HepG2 (cell line): ENCODE data around the gene UQCR10. TPM values are rescaled to one million over a fixed set of nuclear protein-coding genes. Genes with fewer than 3 reads are reported as not detected.
A peak's percentile ranks its signal among the peaks of the same experiment; 100 is the strongest.

ENCODE experiments used
- ATAC-seq: fragments of 200-7000 bp; cut with Tn5 transposase; 3 replicates; pipeline ENCODE4 v1.9.1; 2020; ENCODE audit warnings: mild to moderate bottlenecking, moderate library complexity
- BruUV-seq: library from RNA; stranded (reverse); fragments of 400-500 nt; replicated peaks from 2 replicates; lab custom pipeline; 2021; lab: Mats Ljungman, UMichigan
- CTCF ChIA-PET: fragments of 300-600 bp; formaldehyde crosslinking; extraction: SDS; loops from one replicate; lab custom pipeline; 2021; ENCODE audit warnings: low total read pairs, inconsistent platforms, low intra/inter-chr PET ratio; lab: Yijun Ruan, JAX
- POLR2A ChIA-PET: fragments of 350-600 bp; sonication (Branson Sonifier 250); formaldehyde crosslinking; loops from one replicate; lab custom pipeline; 2020; ENCODE audit warnings: antibody characterized with exemption, inconsistent platforms; lab: Yijun Ruan, JAX
- DNase-seq: peaks from one replicate; pipeline ENCODE4 v3.0.0-alpha.2; 2015; ENCODE audit warnings: low spot score
- FAIRE-seq: peaks from 3 replicates; lab custom pipeline; 2011; peaks lifted over from hg19 to GRCh38; lab: Jason Lieb, UNC
- H2AFZ ChIP-seq: one replicate; pipeline ENCODE4 v1.6.1; 2011; ENCODE audit warnings: low read length, inconsistent platforms
- H3K27ac ChIP-seq: fragments of 300-600 bp; 3 replicates; pipeline ENCODE4 v1.8.0; 2011; ENCODE audit warnings: mixed run types, mild to moderate bottlenecking, mixed read lengths, low read length, inconsistent platforms; ENCODE audit not compliant: insufficient read depth; ENCODE audit errors: extremely low read length
- H3K27me3 ChIP-seq, 2 experiments: fragments of 200-600 bp in 1 of 2; 2 replicates in 1 of 2; 3 replicates in 1 of 2; pipeline versions ENCODE4 v1.6.0 to v1.8.0; 2011; ENCODE audit warnings: low read length in 2 of 2, mild to moderate bottlenecking in 2 of 2, moderate library complexity in 2 of 2, inconsistent platforms in 1 of 2; ENCODE audit not compliant: insufficient read depth in 2 of 2, control insufficient read depth in 1 of 2
- H3K36me3 ChIP-seq, 2 experiments: fragments of 200-600 bp in 1 of 2; replicated peaks in 1 of 2; 2 replicates in 1 of 2; 3 replicates in 1 of 2; pipeline versions ENCODE4 v1.5.1 to v1.8.0; 2011; ENCODE audit warnings: low read length in 2 of 2, inconsistent platforms in 1 of 2; ENCODE audit not compliant: insufficient read depth in 2 of 2, control insufficient read depth in 1 of 2
- H3K4me1 ChIP-seq: 2 replicates; pipeline ENCODE4 v1.5.1; 2012; ENCODE audit warnings: low read length, inconsistent platforms; ENCODE audit not compliant: insufficient read depth
- H3K4me2 ChIP-seq: 2 replicates; pipeline ENCODE4 v1.6.0; 2011; ENCODE audit warnings: low read depth, low read length, inconsistent platforms
- H3K4me3 ChIP-seq, 3 experiments: fragments of 200-600 bp in 1 of 3; sonication (generic), shearing (Covaris generic) in 1 of 3; replicated peaks in 1 of 3; 2 replicates each; pipeline ENCODE4 v1.5.1; 2011 to 2016; ENCODE audit warnings: low read length in 3 of 3, inconsistent platforms in 2 of 3, low read depth in 2 of 3, mild to moderate bottlenecking in 2 of 3, control low read depth in 1 of 3, mixed read lengths in 1 of 3; ENCODE audit not compliant: insufficient read depth in 1 of 3
- H3K79me2 ChIP-seq: one replicate; pipeline ENCODE4 v1.6.1; 2011; ENCODE audit warnings: low read length, inconsistent platforms; ENCODE audit not compliant: insufficient read depth
- H3K9ac ChIP-seq: 2 replicates; pipeline ENCODE4 v1.6.0; 2011; ENCODE audit warnings: mild to moderate bottlenecking, low read depth, low read length, inconsistent platforms; ENCODE audit not compliant: insufficient read depth
- H3K9me3 ChIP-seq: 2 replicates; pipeline ENCODE4 v1.5.1; 2012; ENCODE audit warnings: mild to moderate bottlenecking, low read length
- H4K20me1 ChIP-seq: 2 replicates; pipeline ENCODE4 v1.6.0; 2011; ENCODE audit warnings: inconsistent platforms, mild to moderate bottlenecking, low read length, moderate library complexity; ENCODE audit not compliant: insufficient read depth
- E2F5 ChIP-seq: sonication (generic); formaldehyde crosslinking; conservative IDR thresholded peaks from 2 replicates; pipeline ENCODE4 v1.4.0; 2020; ENCODE audit warnings: missing genetic modification reagents
- JARID2 ChIP-seq: sonication (generic); formaldehyde crosslinking; IDR thresholded peaks from 2 replicates; pipeline ENCODE4 v1.8.1; 2023; ENCODE audit warnings: missing genetic modification reagents, inconsistent platforms; ENCODE audit not compliant: insufficient replicate concordance
- ZNF101 ChIP-seq: sonication (generic); formaldehyde crosslinking; IDR thresholded peaks from 2 replicates; pipeline ENCODE4 v1.4.0; 2020; ENCODE audit warnings: mild to moderate bottlenecking, low read depth, missing genetic modification reagents, borderline replicate concordance
- ZNF280B ChIP-seq: sonication (generic); formaldehyde crosslinking; IDR thresholded peaks from 2 replicates; pipeline ENCODE4 v1.5.0; 2020; ENCODE audit warnings: missing genetic modification reagents, mild to moderate bottlenecking, borderline replicate concordance
- ZNF687 ChIP-seq: sonication (generic); formaldehyde crosslinking; IDR thresholded peaks from 2 replicates; pipeline ENCODE4 v1.5.1; 2020; ENCODE audit warnings: mild to moderate bottlenecking, missing genetic modification reagents, moderate library complexity
- ZNF790 ChIP-seq: sonication (generic); formaldehyde crosslinking; IDR thresholded peaks from 2 replicates; pipeline ENCODE4 v1.8.0; 2022; ENCODE audit warnings: missing genetic modification reagents, mild to moderate bottlenecking, borderline replicate concordance
- WGBS: methylation state at CpG from one replicate; pipeline ENCODE4 v1.1.6; 2017; ENCODE audit warnings: low lambda C conversion rate; 5-methylcytosine and 5-hydroxymethylcytosine counted together
- in situ Hi-C: cut with HindIII; loops from 2 replicates; pipeline ENCODE4 v1.10.0; 2017; ENCODE audit warnings: low pct_unique_long_range_greater_than_20kb; ENCODE audit not compliant: extremely low pct_ligation_motif_present
- intact Hi-C: fragments of 100-400 bp; cut with micrococcal nuclease; formaldehyde crosslinking; loops from one replicate; pipeline ENCODE4 v1.10.0; 2022; ENCODE audit not compliant: unreplicated experiment
- polyA plus RNA-seq, 8 experiments: library from polyadenylated mRNA; depleted of rRNA in 3 of 8; stranded (reverse) in 7 of 8; unstranded in 1 of 8; fragments of >200 nt; fragmentation: Illumina TruSeq in 4 of 8; extraction: Trizol in 4 of 8; gene quantifications; 2 replicates each; pipeline versions ENCODE4 v1.2.1 to v1.2.3, GENCODE V29; 2011 to 2016; ENCODE audit warnings: low read depth in 4 of 8, missing spikeins in 1 of 8, mixed read lengths in 1 of 8; ENCODE audit not compliant: insufficient read depth in 1 of 8
- total RNA-seq, 5 experiments: library from RNA; depleted of rRNA; stranded (reverse); fragments of >200 nt; fragmentation: Illumina TruSeq; extraction: Trizol; gene quantifications; 2 replicates each; pipeline ENCODE4 v1.2.3, GENCODE V29; 2016; ENCODE audit warnings: low read depth in 1 of 5

Gene UQCR10
- total and polyA plus RNA-seq, 2 of the 13 experiments (the other 11 are each of a cell fraction or from before 2014, with no cell fraction given): 225 to 232 TPM

GRCh38 chr22:29815580-29815979 lies 48.4 kb downstream of the UQCR10 start:
- POLR2A ChIA-PET: interaction anchor here (1.8 kb wide), 1 partner anchor 16 kb away, joined by 7 read pairs; no protein-coding TSS in a partner anchor
- Histone ChIP-seq H2AFZ (no peak overlapping the region), H3K4me1 (peaks cover 51% of the 10 kb centered on the region), H3K79me2 (no peaks in the 10 kb centered on the region), H3K4me3 (no peak overlapping the region), H3K9me3 (no peaks in the 10 kb centered on the region), H3K27me3 (no peaks in the 10 kb centered on the region; a peak in 1 of 5 replicates), H3K27ac (peak overlapping the region; percentile 15), H4K20me1 (no peaks in the 10 kb centered on the region), H3K4me2 (no peak overlapping the region), H3K36me3 (peaks cover 19 to 49% of the 10 kb centered on the region in 2 experiments), H3K9ac (no peak overlapping the region)
- in situ Hi-C loops (no loop called here), intact Hi-C loops (no loop called here)
- ATAC-seq: no peak
- WGBS: 96% methylated on average over 4 of the region's 4 CpGs
- CTCF ChIA-PET: no interaction called here
- TF ChIP-seq JARID2 (CRISPR knock-in tag) (no peak), E2F5 (no peak), ZNF790 (CRISPR knock-in tag) (no peak), ZNF687 (CRISPR knock-in tag) (no peak), ZNF280B (no peak), ZNF101 (CRISPR knock-in tag) (no peak)
- BruUV-seq: no TSS peak
- no peak for FAIRE-seq
- no peak for DNase-seq
